IPS-15b (cell line): ENCODE data around the gene EPM2A.

Source experiments
- H3K27me3 ChIP-seq: one replicate; pipeline ENCODE4 v1.6.1; 2013; ENCODE audit warnings: low read length; ENCODE audit not compliant: control insufficient read depth, insufficient read depth
- H3K36me3 ChIP-seq: one replicate; pipeline ENCODE4 v1.6.1; 2013; ENCODE audit warnings: low read length; ENCODE audit not compliant: control insufficient read depth, insufficient read depth
- H3K4me1 ChIP-seq: one replicate; pipeline ENCODE4 v1.6.1; 2013; ENCODE audit warnings: mild to moderate bottlenecking, low read length; ENCODE audit not compliant: control insufficient read depth, insufficient read depth
- H3K4me3 ChIP-seq: one replicate; pipeline ENCODE4 v1.5.1; 2013; ENCODE audit warnings: low read depth, low read length
- H3K9ac ChIP-seq: one replicate; pipeline ENCODE4 v1.6.1; 2013; ENCODE audit warnings: low read depth, mild to moderate bottlenecking, low read length
- H3K9me3 ChIP-seq: one replicate; pipeline ENCODE4 v1.6.1; 2013; ENCODE audit warnings: mild to moderate bottlenecking, low read length; ENCODE audit not compliant: control insufficient read depth, insufficient read depth

EPM2A gene

GRCh38 chr6:145600299-145600698, 135.0 kb downstream of the EPM2A start:
- no peak overlapping the region for H3K9ac ChIP-seq
- H3K36me3 ChIP-seq, result no peaks in the 10 kb centered on the region
- no peak overlapping the region for H3K4me3 ChIP-seq
- no peaks in the 10 kb centered on the region for H3K4me1 ChIP-seq
- no peaks in the 10 kb centered on the region for H3K9me3 ChIP-seq
- no peaks in the 10 kb centered on the region for H3K27me3 ChIP-seq

- no peak overlapping the region for H3K9ac ChIP-seq
These were observed 146.3 kb downstream of the EPM2A start for GRCh38 chr6:145588981-145589380.

GRCh38 chr6:145587334-145587733, 148.0 kb downstream of the EPM2A start:
- Histone ChIP-seq H3K4me3 (no peak overlapping the region), H3K9ac (no peak overlapping the region), H3K36me3 (no peaks in the 10 kb centered on the region), H3K9me3 (no peaks in the 10 kb centered on the region), H3K4me1 (no peaks in the 10 kb centered on the region), H3K27me3 (no peaks in the 10 kb centered on the region)

More at GRCh38 chr6:145588981-145589380, 146.3 kb downstream of the EPM2A start:
- Histone ChIP-seq H3K4me3 (no peak overlapping the region), H3K27me3 (no peaks in the 10 kb centered on the region), H3K9me3 (no peaks in the 10 kb centered on the region), H3K4me1 (no peaks in the 10 kb centered on the region), H3K36me3 (no peaks in the 10 kb centered on the region)

- Histone ChIP-seq H3K9me3 (no peaks in the 10 kb centered on the region), H3K4me1 (no peaks in the 10 kb centered on the region), H3K36me3 (no peaks in the 10 kb centered on the region), H3K9ac (no peak overlapping the region), H3K4me3 (no peak overlapping the region), H3K27me3 (no peaks in the 10 kb centered on the region)
These were observed 151.6 kb downstream of the EPM2A start for GRCh38 chr6:145583753-145584152.
